Caco-2 (cell line): Measurements from ENCODE around the gene ANGPTL2. TPM values are rescaled to one million over a fixed set of nuclear protein-coding genes. Genes with fewer than 3 reads are reported as not detected.

Source experiments
- BruUV-seq: library from RNA; stranded (reverse); fragments of 400-500 nt; replicated peaks from 2 replicates; lab custom pipeline; 2021; lab: Mats Ljungman, UMichigan
- CTCF ChIA-PET: fragments of 300-600 bp; sonication (Branson Sonifier 250); formaldehyde crosslinking; loops from one replicate; lab custom pipeline; 2022; ENCODE audit warnings: antibody characterized with exemption; lab: Charles Lee
- POLR2A ChIA-PET: fragments of 300-600 bp; sonication (Branson Sonifier 250); formaldehyde crosslinking; loops from one replicate; lab custom pipeline; 2022; ENCODE audit warnings: antibody characterized with exemption; lab: Charles Lee
- DNase-seq, 2 experiments: peaks; one replicate each; pipeline versions ENCODE4 v3.0.0 to v3.0.0-alpha.2; 2020 to 2022
- H3K27me3 ChIP-seq: replicated peaks from 2 replicates; pipeline ENCODE4 v1.6.0; 2011; ENCODE audit warnings: low read length; ENCODE audit not compliant: control insufficient read depth, insufficient read depth
- H3K36me3 ChIP-seq: 2 replicates; pipeline ENCODE4 v1.5.1; 2011; ENCODE audit warnings: low read length; ENCODE audit not compliant: control insufficient read depth, insufficient read depth
- H3K4me1 ChIP-seq: fragments of 250-450 bp; sonication (Bioruptor Pico); 2 replicates; pipeline ENCODE4 v1.5.1; 2020; ENCODE audit warnings: mild to moderate bottlenecking
- H3K4me3 ChIP-seq: 2 replicates; pipeline ENCODE4 v1.5.1; 2011; ENCODE audit warnings: low read depth, mild to moderate bottlenecking, control low read depth, low read length
- H3K9me3 ChIP-seq: fragments of 250-450 bp; sonication (Bioruptor Pico); 2 replicates; pipeline ENCODE4 v1.5.1; 2020; ENCODE audit warnings: mild to moderate bottlenecking, moderate library complexity
- H3K27ac Mint-ChIP-seq: one replicate; pipeline ENCODE4 v1.8.0; 2022; ENCODE audit warnings: mixed read lengths; ENCODE audit not compliant: unreplicated experiment
- H3K27me3 Mint-ChIP-seq: one replicate; pipeline ENCODE4 v1.8.0; 2022; ENCODE audit warnings: mixed read lengths; ENCODE audit not compliant: insufficient read depth, unreplicated experiment
- H3K36me3 Mint-ChIP-seq: one replicate; pipeline ENCODE4 v1.8.0; 2022; ENCODE audit warnings: mild to moderate bottlenecking, mixed read lengths; ENCODE audit not compliant: insufficient read depth, unreplicated experiment
- H3K4me1 Mint-ChIP-seq: one replicate; pipeline ENCODE4 v1.8.0; 2022; ENCODE audit warnings: low read depth, mixed read lengths; ENCODE audit not compliant: unreplicated experiment
- H3K4me3 Mint-ChIP-seq: one replicate; pipeline ENCODE4 v1.8.0; 2022; ENCODE audit warnings: mild to moderate bottlenecking, moderate library complexity, mixed read lengths; ENCODE audit not compliant: unreplicated experiment
- H3K9me3 Mint-ChIP-seq: one replicate; pipeline ENCODE4 v1.8.0; 2022; ENCODE audit warnings: mixed read lengths; ENCODE audit not compliant: unreplicated experiment
- CTCF ChIP-seq, 2 experiments: fragments of 200-600 bp in 1 of 2; IDR thresholded peaks; 1 replicate in 1 of 2; 2 replicates in 1 of 2; pipeline versions ENCODE4 v1.5.1 to v1.8.0; 2011 to 2022; ENCODE audit warnings: antibody characterized with exemption in 1 of 2, control low read depth in 1 of 2, inconsistent platforms in 1 of 2, low read depth in 1 of 2, low read length in 1 of 2, mild to moderate bottlenecking in 1 of 2, moderate library complexity in 1 of 2; ENCODE audit not compliant: insufficient read depth in 1 of 2, severe bottlenecking in 1 of 2, unreplicated experiment in 1 of 2
- intact Hi-C: fragments of 100-400 bp; cut with micrococcal nuclease; formaldehyde crosslinking; loops from one replicate; pipeline ENCODE4 v1.10.0; 2022; ENCODE audit not compliant: unreplicated experiment
- total RNA-seq: library from RNA; stranded (reverse); gene quantifications from 2 replicates; pipeline ENCODE4 v1.2.3, GENCODE V29; 2022

The ANGPTL2 gene
- total RNA-seq, 1 experiment from 2014 or later: not detected

GRCh38 chr9:127154390-127155191 lies 32.2 kb upstream of the ANGPTL2 start:
- peaks cover 11% of the 10 kb centered on the region for H3K4me1 ChIP-seq
- no peaks in the 10 kb centered on the region for H3K36me3 ChIP-seq
- no peak for TF ChIP-seq CTCF (IDR thresholded peaks at IDR 0.05; ENCODE audit: insufficient read depth in 1 of 2, low read depth in 1 of 2, low read length in 1 of 2, severe bottlenecking in 1 of 2, unreplicated experiment in 1 of 2)
- H3K9me3 Mint-ChIP-seq: no peaks in the 10 kb centered on the region
- POLR2A ChIA-PET: no interaction called here
- H3K9me3 ChIP-seq: no peaks in the 10 kb centered on the region
- intact Hi-C loops: no loop called here
- no peak overlapping the region for H3K27ac Mint-ChIP-seq
- BruUV-seq: no TSS peak
- no peaks in the 10 kb centered on the region for H3K27me3 Mint-ChIP-seq
- no peak for DNase-seq
- peaks cover 6% of the 10 kb centered on the region for H3K4me1 Mint-ChIP-seq
- CTCF ChIA-PET: no interaction called here
- H3K4me3 ChIP-seq: no peak overlapping the region
- H3K36me3 Mint-ChIP-seq: no peaks in the 10 kb centered on the region
- H3K4me3 Mint-ChIP-seq: no peak overlapping the region
- no peaks in the 10 kb centered on the region for H3K27me3 ChIP-seq

- Mint-ChIP-seq H3K36me3 (no peaks in the 10 kb centered on the region), H3K4me3 (no peak overlapping the region), H3K4me1 (peaks cover under 1% of the 10 kb centered on the region), H3K9me3 (no peaks in the 10 kb centered on the region), H3K27me3 (no peaks in the 10 kb centered on the region), H3K27ac (no peak overlapping the region)
- Histone ChIP-seq H3K4me3 (no peak overlapping the region), H3K27me3 (no peaks in the 10 kb centered on the region), H3K4me1 (peaks cover 7% of the 10 kb centered on the region), H3K9me3 (no peaks in the 10 kb centered on the region), H3K36me3 (no peaks in the 10 kb centered on the region)
- ChIA-PET POLR2A (no interaction called here), CTCF (no interaction called here)
- intact Hi-C loops: no loop called here
- peak in 1 of 2 experiments; percentile 31 for DNase-seq
- BruUV-seq: no TSS peak
- TF ChIP-seq CTCF (IDR thresholded peaks at IDR 0.05; ENCODE audit: insufficient read depth in 1 of 2, low read depth in 1 of 2, low read length in 1 of 2, severe bottlenecking in 1 of 2, unreplicated experiment in 1 of 2): no peak
Observed at GRCh38 chr9:127154003-127154389, 31.6 kb upstream of the ANGPTL2 start.

GRCh38 chr9:127153501-127153900 lies 31.1 kb upstream of the ANGPTL2 start:
- Mint-ChIP-seq H3K27me3 (no peaks in the 10 kb centered on the region), H3K36me3 (no peaks in the 10 kb centered on the region), H3K4me1 (no peaks in the 10 kb centered on the region), H3K9me3 (no peaks in the 10 kb centered on the region), H3K4me3 (no peak overlapping the region), H3K27ac (no peak overlapping the region)
- intact Hi-C loops: no loop called here
- Histone ChIP-seq H3K36me3 (no peaks in the 10 kb centered on the region), H3K9me3 (no peaks in the 10 kb centered on the region), H3K27me3 (no peaks in the 10 kb centered on the region), H3K4me1 (peaks cover 3% of the 10 kb centered on the region; the same call in 1 of the 2 replicates), H3K4me3 (no peak overlapping the region)
- no peak for DNase-seq
- ChIA-PET POLR2A (no interaction called here), CTCF (interaction anchor here (0.6 kb wide), 1 partner anchor 219 kb away, joined by 3 read pairs; no protein-coding TSS in a partner anchor)
- no peak for TF ChIP-seq CTCF (IDR thresholded peaks at IDR 0.05; ENCODE audit: insufficient read depth in 1 of 2, low read depth in 1 of 2, low read length in 1 of 2, severe bottlenecking in 1 of 2, unreplicated experiment in 1 of 2)
- no TSS peak for BruUV-seq
